Measurements from ENCODE around the gene PPTC7. TPM values are rescaled to one million over a fixed set of nuclear protein-coding genes. Genes with fewer than 3 reads are reported as not detected.
"Not testable (repeated sequence)": the region's sequence is repeated elsewhere in the genome, so short reads cannot be mapped to it uniquely, and the experiment has no call there.

PPTC7 gene
- total RNA-seq, 1 donor from 2014 or later = 13.7 TPM

- H3K27ac Mint-ChIP-seq = peak overlapping the region; percentile 89
- no peaks in the 10 kb centered on the region for H3K36me3 Mint-ChIP-seq (ENCODE audit: insufficient read depth)
- H3K27me3 Mint-ChIP-seq = no peaks in the 10 kb centered on the region
- TF ChIP-seq, protein P1, sequence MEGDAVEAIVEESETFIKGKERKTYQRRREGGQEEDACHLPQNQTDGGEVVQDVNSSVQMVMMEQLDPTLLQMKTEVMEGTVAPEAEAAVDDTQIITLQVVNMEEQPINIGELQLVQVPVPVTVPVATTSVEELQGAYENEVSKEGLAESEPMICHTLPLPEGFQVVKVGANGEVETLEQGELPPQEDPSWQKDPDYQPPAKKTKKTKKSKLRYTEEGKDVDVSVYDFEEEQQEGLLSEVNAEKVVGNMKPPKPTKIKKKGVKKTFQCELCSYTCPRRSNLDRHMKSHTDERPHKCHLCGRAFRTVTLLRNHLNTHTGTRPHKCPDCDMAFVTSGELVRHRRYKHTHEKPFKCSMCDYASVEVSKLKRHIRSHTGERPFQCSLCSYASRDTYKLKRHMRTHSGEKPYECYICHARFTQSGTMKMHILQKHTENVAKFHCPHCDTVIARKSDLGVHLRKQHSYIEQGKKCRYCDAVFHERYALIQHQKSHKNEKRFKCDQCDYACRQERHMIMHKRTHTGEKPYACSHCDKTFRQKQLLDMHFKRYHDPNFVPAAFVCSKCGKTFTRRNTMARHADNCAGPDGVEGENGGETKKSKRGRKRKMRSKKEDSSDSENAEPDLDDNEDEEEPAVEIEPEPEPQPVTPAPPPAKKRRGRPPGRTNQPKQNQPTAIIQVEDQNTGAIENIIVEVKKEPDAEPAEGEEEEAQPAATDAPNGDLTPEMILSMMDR (IDR thresholded peaks at IDR 0.05; ENCODE audit: unreplicated experiment) = no peak
- H3K4me3 Mint-ChIP-seq (ENCODE audit: low read depth) = no peak overlapping the region
- no peaks in the 10 kb centered on the region for H3K9me3 Mint-ChIP-seq (ENCODE audit: low read depth)
- no peak for DNase-seq (ENCODE audit: low spot score, unreplicated experiment)
- H3K4me1 Mint-ChIP-seq (ENCODE audit: low read depth) = peaks cover 12% of the 10 kb centered on the region
These were observed 8.4 kb upstream of the PPTC7 start for GRCh38 chr12:110591451-110592051.

DNA sequence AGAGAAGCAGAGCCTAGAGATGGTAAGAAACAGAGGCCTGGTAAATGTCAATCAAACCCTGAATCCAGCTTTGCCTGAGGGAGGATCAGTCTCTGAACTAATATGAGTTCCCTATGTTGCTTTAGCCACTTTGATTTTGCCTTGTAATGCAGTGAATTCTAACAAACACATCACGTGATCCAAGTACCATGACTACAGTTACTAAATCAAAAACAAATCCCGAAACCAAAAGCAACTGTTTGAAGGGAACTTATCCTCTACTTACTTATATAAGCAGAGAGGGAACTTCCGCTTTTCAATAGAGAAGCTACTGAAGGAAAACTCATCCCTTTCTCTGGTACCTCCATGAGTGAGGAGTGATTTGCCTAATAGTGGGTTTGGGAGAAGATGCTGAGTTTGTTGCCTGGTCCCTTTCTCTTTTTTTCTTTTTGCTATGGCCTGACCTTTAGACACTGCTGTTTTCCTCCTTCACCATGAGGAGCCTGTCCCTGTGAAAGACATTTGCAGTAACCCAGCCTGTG lies 7.7 kb upstream of the PPTC7 start:
- DNase-seq (ENCODE audit: low spot score, unreplicated experiment) = no peak
- peaks cover 12% of the 10 kb centered on the region for H3K4me1 Mint-ChIP-seq (ENCODE audit: low read depth)
- H3K36me3 Mint-ChIP-seq (ENCODE audit: insufficient read depth) = no peaks in the 10 kb centered on the region
- no peaks in the 10 kb centered on the region for H3K27me3 Mint-ChIP-seq
- TF ChIP-seq, protein P1 (IDR thresholded peaks at IDR 0.05; ENCODE audit: unreplicated experiment) = no peak
- no peak overlapping the region for H3K4me3 Mint-ChIP-seq (ENCODE audit: low read depth)
- H3K27ac Mint-ChIP-seq = peak overlapping the region; percentile 86
- H3K9me3 Mint-ChIP-seq (ENCODE audit: low read depth) = no peaks in the 10 kb centered on the region

DNA sequence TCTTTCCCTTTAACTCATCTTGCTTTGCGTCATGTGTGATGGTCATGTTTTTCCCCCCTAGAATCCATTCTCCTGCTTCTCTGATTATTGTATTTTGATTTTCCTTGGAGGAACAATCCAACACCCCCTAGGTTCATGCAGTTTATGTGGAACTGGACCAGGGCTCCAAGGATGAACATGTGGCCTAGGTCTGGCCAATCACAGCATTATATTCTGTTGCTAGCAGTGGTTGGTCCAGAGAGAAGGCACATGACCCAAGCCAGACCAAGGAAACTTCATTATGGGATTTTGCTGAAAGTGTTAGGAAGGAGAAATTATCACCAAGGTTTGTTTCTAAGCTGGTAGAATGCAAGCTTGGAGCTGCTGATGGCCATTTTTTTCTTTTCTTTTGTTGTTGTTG lies 6.9 kb upstream of the PPTC7 start:
- TF ChIP-seq, protein P1 (IDR thresholded peaks at IDR 0.05; ENCODE audit: unreplicated experiment) = no peak
- no peak overlapping the region for H3K27ac Mint-ChIP-seq
- no peak for DNase-seq (ENCODE audit: low spot score, unreplicated experiment)
- peaks cover 16% of the 10 kb centered on the region for H3K4me1 Mint-ChIP-seq (ENCODE audit: low read depth)
- no peaks in the 10 kb centered on the region for H3K36me3 Mint-ChIP-seq (ENCODE audit: insufficient read depth)
- H3K4me3 Mint-ChIP-seq (ENCODE audit: low read depth) = no peak overlapping the region
- H3K27me3 Mint-ChIP-seq = no peaks in the 10 kb centered on the region
- H3K9me3 Mint-ChIP-seq (ENCODE audit: low read depth) = no peaks in the 10 kb centered on the region

DNA sequence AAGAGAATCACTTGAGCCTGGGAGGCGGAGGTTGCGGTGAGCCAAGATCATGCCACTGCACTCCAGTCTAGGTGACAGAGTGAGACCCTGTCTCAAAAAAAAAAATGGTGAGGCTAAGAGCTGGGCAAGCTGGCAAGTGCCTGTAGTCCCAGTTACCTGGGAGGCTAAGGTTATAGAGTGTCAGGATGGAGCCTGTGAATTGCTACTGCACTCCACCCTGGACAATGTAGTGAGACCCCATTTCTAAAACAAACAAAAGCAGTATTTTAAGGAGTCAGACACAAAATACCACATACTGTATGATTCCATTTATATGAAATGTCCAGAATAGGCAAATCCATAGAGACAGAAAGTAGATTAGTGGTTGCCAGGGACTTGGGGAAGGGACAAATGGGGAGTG lies 4.0 kb upstream of the PPTC7 start:
- H3K9me3 Mint-ChIP-seq (ENCODE audit: low read depth); H3K27ac Mint-ChIP-seq; DNase-seq (ENCODE audit: low spot score, unreplicated experiment); H3K27me3 Mint-ChIP-seq; H3K4me3 Mint-ChIP-seq (ENCODE audit: low read depth); H3K36me3 Mint-ChIP-seq (ENCODE audit: insufficient read depth): not testable (repeated sequence)
- peaks cover 25% of the 10 kb centered on the region for H3K4me1 Mint-ChIP-seq (ENCODE audit: low read depth)

DNA sequence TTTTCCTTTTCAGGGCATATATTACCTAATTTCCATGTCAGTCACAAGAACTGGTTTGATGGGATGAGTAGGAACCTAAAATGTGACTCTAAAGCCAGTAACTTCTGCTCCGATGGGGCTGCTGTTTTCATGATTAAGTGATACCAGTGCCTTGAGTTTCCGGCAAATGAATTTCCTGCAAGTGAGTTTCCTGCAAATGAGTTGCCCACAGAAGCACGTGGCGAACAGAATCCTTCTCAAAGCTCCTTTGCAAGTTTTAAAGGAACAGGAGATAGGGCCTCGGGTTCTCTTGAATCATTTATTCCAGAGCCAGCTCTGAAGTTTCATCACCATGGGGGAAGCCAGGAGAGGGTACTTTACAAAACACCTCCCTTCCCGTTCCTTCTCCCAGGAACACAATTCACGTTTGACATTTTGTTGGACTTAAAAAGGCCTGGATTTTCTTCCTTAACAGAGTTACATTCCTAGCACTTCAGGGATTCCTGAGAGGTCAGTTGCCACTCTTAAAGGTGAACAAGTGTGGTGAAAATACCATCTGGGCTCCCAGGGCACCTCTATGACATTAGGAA lies 2.2 kb upstream of the PPTC7 start:
- H3K4me3 Mint-ChIP-seq (ENCODE audit: low read depth) = no peak overlapping the region
- DNase-seq (ENCODE audit: low spot score, unreplicated experiment) = no peak
- H3K36me3 Mint-ChIP-seq (ENCODE audit: insufficient read depth) = no peaks in the 10 kb centered on the region
- H3K27ac Mint-ChIP-seq = no peak overlapping the region
- H3K9me3 Mint-ChIP-seq (ENCODE audit: low read depth) = no peaks in the 10 kb centered on the region
- H3K4me1 Mint-ChIP-seq (ENCODE audit: low read depth) = peaks cover 24% of the 10 kb centered on the region
- TF ChIP-seq, protein P1 (IDR thresholded peaks at IDR 0.05; ENCODE audit: unreplicated experiment) = no peak
- no peaks in the 10 kb centered on the region for H3K27me3 Mint-ChIP-seq

Data from progenitor cell of endocrine pancreas (in vitro differentiated cells).